MM.1S (cell line): ENCODE measurements around the gene RASGRP2.

Experiments
- DNase-seq: peaks from one replicate; pipeline ENCODE4 v3.0.0-alpha.2; 2015
- H2AFZ ChIP-seq: fragments of 300-600 bp; sonication (generic); 2 replicates; pipeline ENCODE4 v1.6.0; 2016; ENCODE audit warnings: antibody characterized with exemption, low read length
- H3F3A ChIP-seq: fragments of 300-600 bp; sonication (generic); 2 replicates; pipeline ENCODE4 v1.6.1; 2016; ENCODE audit warnings: mild to moderate bottlenecking, antibody characterized with exemption, low read length, moderate library complexity, mixed read lengths; ENCODE audit not compliant: insufficient read depth
- H3K27ac ChIP-seq: fragments of 300-600 bp; sonication (generic); 2 replicates; pipeline ENCODE4 v1.5.1; 2016; ENCODE audit warnings: mild to moderate bottlenecking, low read length
- H3K27me3 ChIP-seq: fragments of 300-600 bp; sonication (generic); replicated peaks from 2 replicates; pipeline ENCODE4 v1.6.0; 2016; ENCODE audit warnings: low read length; ENCODE audit not compliant: insufficient read depth
- H3K36me3 ChIP-seq: fragments of 300-600 bp; sonication (generic); replicated peaks from 2 replicates; pipeline ENCODE4 v1.6.1; 2016; ENCODE audit warnings: mild to moderate bottlenecking, low read length, mixed read lengths; ENCODE audit not compliant: insufficient read depth
- H3K4me1 ChIP-seq: fragments of 300-600 bp; sonication (generic); 2 replicates; pipeline ENCODE4 v1.6.1; 2016; ENCODE audit warnings: low read length, mixed read lengths
- H3K4me2 ChIP-seq: fragments of 300-600 bp; sonication (generic); 2 replicates; pipeline ENCODE4 v1.6.0; 2016; ENCODE audit warnings: low read depth, low read length
- H3K4me3 ChIP-seq: fragments of 300-600 bp; sonication (generic); 2 replicates; pipeline ENCODE4 v1.5.1; 2016; ENCODE audit warnings: low read length, mixed read lengths
- H3K79me2 ChIP-seq: fragments of 300-600 bp; sonication (generic); 2 replicates; pipeline ENCODE4 v1.6.1; 2016; ENCODE audit warnings: mixed run types, low read length, mixed read lengths
- H3K9ac ChIP-seq: fragments of 300-600 bp; sonication (generic); 2 replicates; pipeline ENCODE4 v1.6.1; 2016; ENCODE audit warnings: low read length, mixed read lengths
- H3K9me2 ChIP-seq: fragments of 300-600 bp; sonication (generic); replicated peaks from 2 replicates; pipeline ENCODE4 v1.6.1; 2016; ENCODE audit warnings: mild to moderate bottlenecking, low read length, mixed read lengths; ENCODE audit not compliant: insufficient read depth
- H3K9me3 ChIP-seq: fragments of 300-600 bp; sonication (generic); replicated peaks from 2 replicates; pipeline ENCODE4 v1.6.1; 2016; ENCODE audit warnings: mild to moderate bottlenecking, low read length, mixed read lengths; ENCODE audit not compliant: insufficient read depth
- H4K20me1 ChIP-seq: fragments of 300-600 bp; sonication (generic); 2 replicates; pipeline ENCODE4 v1.6.1; 2016; ENCODE audit warnings: mild to moderate bottlenecking, low read length, moderate library complexity, mixed read lengths; ENCODE audit not compliant: insufficient read depth
- CTCF ChIP-seq: fragments of 300-600 bp; sonication (generic); IDR thresholded peaks from 2 replicates; pipeline ENCODE4 v1.5.1; 2016; ENCODE audit warnings: antibody characterized with exemption, low read length, mixed read lengths
- EZH2 ChIP-seq: fragments of 300-600 bp; sonication (generic); optimal IDR thresholded peaks from 2 replicates; pipeline ENCODE3; 2017; ENCODE audit warnings: low read depth, mild to moderate bottlenecking, antibody characterized with exemption, low read length, mixed read lengths
- EZH2phosphoT487 ChIP-seq: fragments of 300-600 bp; sonication (generic); IDR thresholded peaks from 2 replicates; pipeline ENCODE4 v1.6.1; 2018; ENCODE audit warnings: antibody characterized with exemption, low read length

The RASGRP2 gene

GRCh38 chr11:64694821-64695365, 49.0 kb downstream of the RASGRP2 start:
- H3K27me3 ChIP-seq, result peaks cover 97% of the 10 kb centered on the region
- H3K4me3 ChIP-seq, result no peak overlapping the region
- H3K4me1 ChIP-seq, result no peaks in the 10 kb centered on the region
- no peaks in the 10 kb centered on the region for H3K36me3 ChIP-seq
- H3F3A ChIP-seq, result no peaks in the 10 kb centered on the region
- no peak overlapping the region for H2AFZ ChIP-seq
- H4K20me1 ChIP-seq, result no peaks in the 10 kb centered on the region
- H3K9me3 ChIP-seq, result no peaks in the 10 kb centered on the region
- no peak overlapping the region for H3K9ac ChIP-seq
- TF ChIP-seq EZH2 (no peak), EZH2phosphoT487 (no peak), CTCF (no peak)
- H3K9me2 ChIP-seq, result no peaks in the 10 kb centered on the region
- H3K79me2 ChIP-seq, result no peaks in the 10 kb centered on the region
- DNase-seq, result no peak
- H3K4me2 ChIP-seq, result no peak overlapping the region
- H3K27ac ChIP-seq, result no peak overlapping the region

GRCh38 chr11:64694026-64694755, 49.8 kb downstream of the RASGRP2 start:
- H3K27me3 ChIP-seq, result peaks cover 99% of the 10 kb centered on the region

GRCh38 chr11:64692764-64693331, 51.1 kb downstream of the RASGRP2 start:
- Histone ChIP-seq H3K36me3 (no peaks in the 10 kb centered on the region), H3F3A (no peaks in the 10 kb centered on the region), H2AFZ (no peak overlapping the region), H3K4me2 (peak overlapping the region; percentile 52; the same call in 1 of the 2 replicates), H3K27ac (no peak overlapping the region), H3K4me1 (0 out of 2 replicates have a peak, but pooled peaks cover 6% of the 10 kb centered on the region), H3K27me3 (peaks cover 88% of the 10 kb centered on the region), H3K4me3 (no peak overlapping the region), H4K20me1 (no peaks in the 10 kb centered on the region), H3K9me3 (no peaks in the 10 kb centered on the region), H3K9me2 (no peaks in the 10 kb centered on the region), H3K79me2 (no peaks in the 10 kb centered on the region), H3K9ac (no peak overlapping the region; the same call in 1 of the 2 replicates)
- no peak for TF ChIP-seq CTCF
- TF ChIP-seq EZH2, result no peak
- TF ChIP-seq EZH2phosphoT487, result no peak
- DNase-seq, result no peak

More at GRCh38 chr11:64694026-64694755, 49.8 kb downstream of the RASGRP2 start:
- Histone ChIP-seq H3K4me3 (no peak overlapping the region), H3K79me2 (no peaks in the 10 kb centered on the region), H3K9me2 (no peaks in the 10 kb centered on the region), H3K4me2 (no peak overlapping the region), H3K36me3 (no peaks in the 10 kb centered on the region), H3K9me3 (no peaks in the 10 kb centered on the region), H4K20me1 (no peaks in the 10 kb centered on the region), H3K4me1 (no peaks in the 10 kb centered on the region), H3K27ac (no peak overlapping the region), H2AFZ (no peak overlapping the region), H3F3A (no peaks in the 10 kb centered on the region), H3K9ac (no peak overlapping the region)
- TF ChIP-seq EZH2phosphoT487 (no peak), EZH2 (no peak), CTCF (no peak)
- no peak for DNase-seq
